NAMALWA (cell line): ENCODE results near the gene KRTAP5-11.
"Not testable (repeated sequence)": the region's sequence is repeated elsewhere in the genome, so short reads cannot be mapped to it uniquely, and the experiment has no call there.

ENCODE experiments used
- DNase-seq: peaks from one replicate; pipeline ENCODE4 v3.0.0-alpha.2; 2015; ENCODE audit warnings: low spot score

KRTAP5-11 gene, protein sequence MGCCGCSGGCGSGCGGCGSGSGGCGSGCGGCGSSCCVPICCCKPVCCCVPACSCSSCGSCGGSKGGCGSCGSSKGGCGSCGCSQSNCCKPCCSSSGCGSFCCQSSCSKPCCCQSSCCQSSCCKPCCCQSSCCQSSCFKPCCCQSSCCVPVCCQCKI

DNA sequence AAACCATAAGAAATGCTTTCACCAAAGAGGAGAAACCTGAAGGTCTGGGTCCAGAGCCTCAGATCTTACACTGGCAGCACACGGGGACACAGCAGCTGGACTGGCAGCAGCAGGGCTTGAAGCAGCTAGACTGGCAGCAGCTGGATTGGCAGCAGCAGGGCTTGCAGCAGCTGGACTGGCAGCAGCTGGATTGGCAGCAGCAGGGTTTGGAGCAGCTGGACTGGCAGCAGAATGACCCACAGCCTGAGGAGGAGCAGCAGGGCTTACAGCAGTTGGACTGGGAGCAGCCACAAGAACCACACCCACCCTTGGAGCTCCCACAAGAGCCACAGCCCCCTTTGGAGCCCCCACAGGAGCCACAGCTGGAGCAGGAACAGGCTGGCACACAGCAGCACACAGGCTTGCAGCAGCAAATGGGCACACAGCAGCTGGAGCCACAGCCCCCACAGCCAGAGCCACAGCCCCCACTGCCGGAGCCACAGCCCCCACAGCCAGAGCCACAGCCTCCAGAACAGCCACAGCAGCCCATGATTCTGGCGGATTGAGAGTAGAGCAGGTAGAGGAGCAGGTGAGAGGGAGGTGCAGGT lies at the start of gene KRTAP5-11:
Gene KRTAP5-11 (minus strand): TSS at position 567 of the 587 bp plus-strand sequence. CDS start 38 bp downstream, at position 529.
- DNase-seq: no peak

DNA sequence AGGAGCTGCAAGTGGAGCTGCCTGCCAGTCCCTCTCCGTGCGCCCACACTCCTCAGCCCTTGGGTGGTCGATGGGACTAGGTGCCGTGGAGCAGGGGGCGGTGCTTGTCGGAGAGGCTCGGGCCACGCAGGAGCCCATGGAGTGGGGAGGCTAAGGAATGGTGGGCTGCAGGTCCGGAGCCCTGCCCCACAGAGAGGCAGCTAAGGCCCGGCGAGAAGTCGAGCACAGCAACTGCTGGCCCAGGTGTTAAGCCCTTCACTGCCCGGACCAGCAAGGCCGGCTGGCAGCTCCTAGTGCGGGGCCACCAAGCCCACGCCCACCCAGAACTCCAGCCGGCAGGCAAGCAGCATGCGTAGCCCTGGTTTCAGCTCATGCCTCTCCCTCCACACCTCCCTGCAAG lies 48.9 kb upstream of the KRTAP5-11 start:
- not testable (repeated sequence) for DNase-seq

GRCh38 chr11:71630071-71630470 lies 47.4 kb upstream of the KRTAP5-11 start:
- peak; percentile 43 for DNase-seq

DNA sequence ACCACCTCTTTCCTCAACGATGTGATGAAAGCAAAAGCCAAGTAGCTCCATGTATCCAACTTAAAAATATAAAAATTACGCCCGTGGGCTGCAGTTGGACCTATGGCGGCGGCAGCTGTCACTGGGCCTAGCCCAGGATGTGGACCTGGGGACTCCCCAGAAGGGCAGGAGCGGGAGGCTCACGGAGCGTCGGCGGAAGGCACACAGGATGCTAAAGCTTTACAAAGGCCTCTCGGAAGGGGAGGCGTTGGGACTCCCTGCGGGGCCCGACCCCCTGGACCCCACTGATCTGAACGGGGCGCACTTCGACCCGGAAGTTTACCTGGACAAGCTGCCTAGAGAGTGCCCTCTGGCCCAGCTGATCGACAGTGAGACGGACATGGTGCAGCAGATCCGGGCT lies 46.3 kb upstream of the KRTAP5-11 start:
- not testable (repeated sequence) for DNase-seq

GRCh38 chr11:71623226-71623625 lies 40.6 kb upstream of the KRTAP5-11 start:
- not testable (repeated sequence) for DNase-seq

- not testable (repeated sequence) for DNase-seq
Measured at GRCh38 chr11:71622561-71622960, 39.9 kb upstream of the KRTAP5-11 start.

DNA sequence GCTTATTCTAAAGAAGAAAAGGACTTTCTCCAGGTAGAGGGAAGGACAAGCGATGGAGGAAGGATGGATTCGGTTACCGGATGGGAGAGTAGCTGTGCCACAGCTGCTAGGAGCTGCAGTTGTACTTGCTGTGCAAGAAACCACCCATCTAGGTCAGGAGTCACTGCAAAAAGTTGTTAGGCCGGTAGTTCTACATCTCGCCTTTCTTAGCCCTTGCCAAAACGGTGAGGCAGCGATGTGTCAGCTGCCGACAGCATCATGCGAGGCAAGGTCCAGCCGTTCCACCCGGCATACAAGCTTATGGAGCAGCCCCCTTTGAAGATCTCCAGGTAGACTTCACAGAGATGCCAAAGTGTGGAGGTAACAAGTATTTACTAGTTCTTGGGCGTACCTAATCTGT lies 32.3 kb upstream of the KRTAP5-11 start:
- not testable (repeated sequence) for DNase-seq

DNA sequence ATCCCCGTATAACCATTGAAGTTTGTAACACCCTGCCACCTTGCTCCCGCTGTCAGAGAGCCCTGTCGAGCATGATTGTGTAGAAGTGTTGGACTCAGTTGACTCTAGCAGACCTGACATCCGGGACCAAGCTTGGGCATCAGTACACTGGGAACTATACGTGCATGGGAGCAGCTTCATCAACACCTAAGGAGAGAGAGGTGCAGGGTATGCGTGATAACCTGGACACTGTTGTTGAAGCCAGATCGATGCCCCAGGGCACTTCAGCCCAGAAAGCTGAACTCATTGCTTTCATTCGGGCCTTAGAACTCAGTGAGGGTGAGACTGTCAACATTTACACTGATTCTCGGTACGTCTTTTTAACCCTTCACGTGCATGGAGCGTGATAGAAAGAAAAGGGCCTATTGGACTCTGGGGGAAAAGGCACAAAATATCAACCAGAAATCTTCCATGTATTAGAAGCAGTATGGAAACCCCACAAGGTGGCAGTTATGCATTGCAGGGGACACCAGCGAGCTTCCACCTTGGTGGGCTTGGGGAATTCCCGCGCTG lies 31.8 kb upstream of the KRTAP5-11 start:
- not testable (repeated sequence) for DNase-seq

DNA sequence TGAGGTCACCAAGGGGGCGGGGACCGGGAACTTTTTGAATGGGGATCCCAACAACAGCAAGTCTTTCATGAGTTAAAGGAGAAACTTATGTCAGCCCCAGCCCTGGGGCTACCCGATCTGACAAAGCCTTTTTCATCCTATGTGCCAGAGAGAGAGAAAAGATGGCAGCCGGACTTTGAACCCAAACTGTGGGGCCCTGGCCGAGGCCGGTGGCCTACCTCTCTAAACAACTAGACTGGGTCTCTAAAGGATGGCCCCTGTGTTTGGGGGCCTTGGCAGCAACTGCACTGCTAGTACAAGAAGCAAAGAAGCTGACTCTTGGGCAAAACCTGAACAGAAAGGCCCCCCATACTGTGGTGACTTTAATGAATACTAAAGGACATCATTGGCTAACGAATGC lies 31.3 kb upstream of the KRTAP5-11 start:
- not testable (repeated sequence) for DNase-seq

GRCh38 chr11:71611218-71611910 lies 28.7 kb upstream of the KRTAP5-11 start:
- not testable (repeated sequence) for DNase-seq

DNA sequence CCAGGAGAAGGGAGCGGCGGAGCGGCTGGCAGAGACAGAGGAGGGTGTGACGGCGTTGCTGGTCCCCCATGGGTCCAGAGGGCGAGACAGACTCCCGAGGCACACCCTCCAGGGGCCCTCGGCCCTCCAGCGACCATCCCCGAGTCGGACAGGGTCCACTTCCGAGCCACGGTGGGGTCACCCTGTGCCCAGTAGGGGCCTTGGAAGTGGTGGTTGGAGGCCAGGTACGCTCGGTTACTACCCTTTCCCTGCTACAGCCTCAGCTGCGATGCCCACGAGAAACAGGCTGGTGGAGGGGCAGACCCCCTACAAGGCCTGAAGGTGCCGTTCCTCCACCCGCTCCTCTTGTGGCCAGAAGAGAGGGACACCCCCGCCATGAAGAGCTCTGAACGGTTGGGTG lies 25.6 kb upstream of the KRTAP5-11 start:
- not testable (repeated sequence) for DNase-seq

DNA sequence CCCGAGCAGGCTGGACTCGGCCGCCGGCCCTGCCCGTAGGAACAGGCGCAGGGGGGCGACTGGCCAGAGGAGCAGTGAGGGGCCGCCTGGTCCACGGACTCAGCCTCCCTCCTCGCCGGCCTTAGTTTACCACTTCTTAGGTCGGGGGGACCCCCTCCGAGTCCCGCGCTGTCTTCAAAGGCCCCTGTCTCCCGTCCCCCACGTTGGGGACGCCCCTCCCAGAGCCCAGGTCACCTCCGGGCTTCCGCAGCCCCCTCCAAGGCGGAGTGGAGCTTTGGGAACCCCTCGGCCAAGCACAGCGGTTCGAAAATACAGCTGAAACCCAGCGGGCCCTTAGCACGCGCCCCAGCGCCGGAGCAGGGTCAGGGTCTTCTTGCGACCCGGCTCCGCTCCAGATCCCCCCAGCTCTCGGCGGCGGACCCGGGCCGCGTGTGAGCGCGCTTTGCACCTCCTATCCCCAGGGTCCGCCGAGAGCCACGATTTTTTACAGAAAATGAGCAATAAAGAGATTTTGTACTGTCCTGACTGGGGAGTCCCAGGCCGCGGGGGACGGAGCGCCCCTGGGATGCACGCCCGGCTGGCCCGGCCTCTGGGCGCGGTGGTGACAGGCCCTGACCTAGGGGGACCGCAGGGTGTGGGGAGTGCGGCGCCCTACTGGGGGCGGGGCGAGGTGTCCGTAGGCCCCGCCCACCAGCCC lies 25.0 kb upstream of the KRTAP5-11 start:
- not testable (repeated sequence) for DNase-seq

DNA sequence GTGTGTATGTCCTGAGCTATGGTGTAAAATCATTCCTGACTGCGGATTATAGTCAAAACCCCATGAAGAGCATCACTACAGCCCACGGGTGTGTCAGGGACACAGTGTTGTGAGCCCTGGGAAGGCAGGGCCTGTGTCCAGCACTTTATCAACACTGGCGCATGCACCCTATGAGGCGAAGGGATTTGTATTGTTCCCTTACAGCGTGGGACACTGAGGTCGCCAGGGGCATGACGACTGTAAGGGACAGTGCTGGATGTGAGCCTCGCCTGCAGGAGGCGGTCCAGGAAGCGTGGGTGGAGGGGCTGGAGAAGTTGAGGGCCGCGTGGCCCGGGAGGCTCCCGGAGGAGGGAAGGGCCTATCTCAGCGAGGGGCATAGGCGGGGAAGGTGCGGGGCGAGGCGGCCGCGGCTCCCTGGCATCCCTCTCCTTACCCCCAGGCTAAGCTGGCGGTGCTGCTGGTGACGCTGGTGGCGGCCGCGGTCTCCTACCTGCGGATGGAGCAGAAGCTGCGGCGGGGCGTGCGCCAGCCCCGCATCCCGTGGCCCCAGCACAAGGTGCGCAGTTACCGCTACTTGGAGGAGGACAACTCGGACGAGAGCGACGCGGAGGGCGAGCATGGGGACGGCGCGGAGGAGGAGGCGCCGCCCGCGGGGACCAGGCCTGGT lies 24.3 kb upstream of the KRTAP5-11 start:
- DNase-seq: not testable (repeated sequence)

DNA sequence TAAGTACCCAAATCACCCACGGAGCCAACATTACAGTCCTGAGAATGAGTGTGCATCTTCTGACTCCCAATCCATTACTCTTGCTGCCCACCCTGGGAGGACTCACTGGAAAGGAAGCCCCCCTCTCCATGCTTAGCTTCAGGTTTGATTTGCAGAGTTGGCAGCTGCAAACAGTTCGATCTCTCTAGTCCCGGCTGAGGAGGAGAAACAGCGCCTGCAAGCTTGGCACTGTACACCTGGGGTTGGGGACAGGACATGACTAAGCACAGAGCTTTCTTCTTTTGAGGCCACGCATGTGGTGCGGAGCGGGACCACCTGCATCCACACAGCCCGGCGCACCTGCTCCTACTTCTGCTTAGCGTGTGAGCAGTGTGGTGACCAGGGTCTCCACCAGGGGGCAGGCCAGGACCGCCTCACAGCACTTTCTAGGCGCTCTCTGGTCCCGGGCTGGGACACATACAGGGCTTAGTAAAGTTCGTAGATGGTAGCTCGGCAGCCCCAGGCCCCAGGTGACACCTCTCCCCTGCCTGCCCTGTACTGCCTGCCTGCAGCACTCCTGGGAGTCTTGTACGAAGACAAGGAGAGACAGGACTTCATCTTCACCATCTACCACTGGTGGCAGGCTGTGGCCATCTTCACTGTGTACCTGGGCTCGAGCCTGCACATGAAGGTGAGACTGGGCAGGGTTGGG lies 22.3 kb upstream of the KRTAP5-11 start:
- DNase-seq: peak; percentile 38

DNA sequence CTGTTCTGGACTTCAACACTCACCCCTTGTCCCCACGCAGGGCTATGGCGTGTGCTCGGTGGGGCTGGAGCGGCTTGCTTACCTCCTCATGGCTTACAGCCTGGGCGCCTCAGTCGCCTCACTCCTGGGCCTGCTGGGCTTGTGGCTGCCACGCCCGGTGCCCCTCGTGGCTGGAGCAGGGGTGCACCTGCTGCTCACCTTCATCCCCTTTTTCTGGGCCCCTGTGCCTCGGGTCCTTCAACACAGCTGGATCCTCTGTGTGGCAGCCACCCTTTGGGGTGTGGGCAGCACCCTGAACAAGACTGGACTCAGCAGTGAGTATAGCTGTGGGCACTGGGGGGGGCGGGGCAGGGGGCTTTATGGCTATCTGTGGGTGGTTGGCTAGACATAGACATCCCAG lies 20.5 kb upstream of the KRTAP5-11 start:
- DNase-seq: not testable (repeated sequence)

GRCh38 chr11:71589546-71589920 lies 6.9 kb upstream of the KRTAP5-11 start:
- DNase-seq: not testable (repeated sequence)

DNA sequence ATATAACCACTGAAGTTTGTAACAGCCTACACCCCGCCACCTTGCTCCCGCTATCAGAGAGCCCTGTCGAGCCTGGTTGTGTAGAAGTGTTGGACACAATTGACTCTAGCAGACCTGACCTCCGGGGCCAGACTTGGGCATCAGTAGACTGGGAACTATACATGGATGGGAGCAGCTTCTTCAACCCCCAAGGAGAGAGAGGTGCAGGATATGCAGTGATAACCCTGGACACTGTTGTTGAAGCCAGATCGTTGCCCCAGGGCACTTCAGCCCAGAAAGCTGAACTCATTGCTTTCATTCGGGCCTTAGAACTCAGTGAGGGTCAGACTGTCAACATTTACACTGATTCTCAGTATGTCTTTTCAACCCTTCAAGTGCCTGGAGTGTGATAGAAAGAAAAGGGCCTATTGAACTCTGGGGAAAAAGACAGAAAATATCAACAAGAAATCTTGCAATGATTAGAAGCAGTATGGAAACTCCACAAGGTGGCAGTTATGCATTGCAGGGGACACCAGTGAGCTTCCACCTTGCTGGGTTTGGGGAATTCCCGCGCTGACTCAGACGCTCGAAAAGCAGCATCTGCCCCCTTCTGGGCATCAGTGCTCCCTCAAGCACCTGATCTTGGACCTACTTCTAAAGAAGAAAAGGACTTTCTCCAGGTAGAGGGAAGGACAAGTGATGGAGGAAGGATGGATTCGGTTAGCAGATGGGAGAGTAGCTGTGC lies 6.3 kb upstream of the KRTAP5-11 start:
- peak; percentile 50 for DNase-seq

DNA sequence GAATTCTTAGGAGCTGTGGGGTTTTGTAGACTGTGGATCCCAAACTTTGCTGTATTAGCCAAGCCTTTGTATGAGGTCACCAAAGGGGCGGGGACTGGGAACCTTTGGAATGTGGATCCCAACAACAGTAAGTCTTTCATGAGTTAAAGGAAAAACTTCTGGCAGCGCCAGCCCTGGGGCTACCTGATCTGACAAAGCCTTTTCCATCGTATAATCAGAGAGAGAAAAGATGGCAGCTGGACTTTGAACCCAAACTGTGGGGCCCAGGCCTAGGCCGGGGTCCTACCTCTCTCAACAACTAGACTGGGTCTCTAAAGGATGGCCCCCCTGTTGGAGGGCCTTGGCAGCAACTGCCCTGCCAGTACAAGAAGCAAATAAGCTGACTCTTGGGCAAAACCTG lies 5.6 kb upstream of the KRTAP5-11 start:
- not testable (repeated sequence) for DNase-seq

DNA sequence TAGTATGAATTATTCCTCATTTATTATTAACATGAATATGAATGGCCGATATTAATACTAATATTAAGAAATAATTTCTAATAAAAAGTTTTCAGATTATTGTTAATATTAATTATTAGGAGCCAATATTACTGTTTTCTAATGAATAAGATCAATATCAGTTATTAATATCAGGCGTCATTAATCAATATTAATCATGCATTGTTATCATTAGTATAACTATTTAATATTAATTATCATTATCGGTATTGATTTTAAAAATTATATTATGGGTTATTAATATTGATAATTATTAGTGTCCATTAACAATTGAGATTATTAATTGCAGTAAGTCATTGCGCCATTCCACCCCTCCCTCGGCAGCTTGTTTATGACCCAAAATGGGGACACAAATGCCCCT lies 3.0 kb upstream of the KRTAP5-11 start:
- DNase-seq: not testable (repeated sequence)

- not testable (repeated sequence) for DNase-seq
Measured at GRCh38 chr11:71582969-71583368, 294 bp upstream of the KRTAP5-11 start.

DNA sequence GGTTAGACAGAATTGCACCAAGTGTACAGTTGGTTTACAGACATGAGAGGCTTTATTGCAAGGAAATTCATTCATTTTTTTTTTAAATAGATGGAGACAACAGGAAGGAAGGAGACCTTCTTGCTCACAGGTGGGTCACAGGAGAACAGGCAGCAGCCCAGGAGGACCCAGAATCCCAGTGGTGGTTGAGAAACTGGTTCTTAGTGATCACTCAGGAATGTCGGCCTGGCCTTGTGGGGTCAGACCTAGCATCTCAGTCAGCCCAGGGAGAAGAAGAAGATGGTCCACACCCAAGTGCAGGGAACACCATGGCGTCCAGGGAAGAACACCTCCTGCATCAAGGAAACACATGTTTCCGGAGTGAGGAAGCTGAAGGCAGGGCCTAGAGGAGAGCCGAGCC lies 849 bp downstream of the KRTAP5-11 start:
- no peak for DNase-seq
